ENCODE data around the gene HES6. TPM values are rescaled to one million over a fixed set of nuclear protein-coding genes. Genes with fewer than 3 reads are reported as not detected.

Gene HES6
- total RNA-seq, 1 experiment from 2014 or later = 8.4 TPM

DNA sequence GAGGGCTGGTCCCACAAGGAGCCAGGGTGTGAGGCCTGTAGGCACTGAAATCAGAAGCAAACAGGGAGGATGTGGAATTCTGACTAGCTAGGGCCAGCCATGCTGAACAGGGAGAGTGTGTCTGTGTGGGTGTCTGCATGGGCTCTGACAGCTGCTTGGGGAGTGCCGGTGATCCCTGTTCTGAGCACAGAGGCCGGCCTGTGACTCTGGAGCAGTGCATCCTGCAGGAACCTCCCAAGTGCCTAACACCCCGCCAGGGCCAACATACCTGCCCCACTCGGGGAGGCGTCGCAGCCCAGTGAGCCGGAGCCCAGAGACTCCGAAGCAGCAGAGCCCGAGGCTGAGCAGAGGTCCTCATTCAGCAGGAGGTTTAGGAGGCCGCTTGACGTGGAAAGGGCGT lies 11.5 kb upstream of the HES6 start:
- 0 out of 2 replicates have a peak, but pooled peaks cover 5% of the 10 kb centered on the region for H3K36me3 ChIP-seq (ENCODE audit: low read depth)
- CTCF ChIA-PET = interaction anchor here (0.6 kb wide), 1 partner anchor 236 kb away, joined by 16 read pairs; no protein-coding TSS in a partner anchor
- intact Hi-C loops (cut with micrococcal nuclease; ENCODE audit: unreplicated experiment) = loop anchor here (10.0 kb wide), 1 partner anchor 737 kb away; no protein-coding TSS in a partner anchor

DNA sequence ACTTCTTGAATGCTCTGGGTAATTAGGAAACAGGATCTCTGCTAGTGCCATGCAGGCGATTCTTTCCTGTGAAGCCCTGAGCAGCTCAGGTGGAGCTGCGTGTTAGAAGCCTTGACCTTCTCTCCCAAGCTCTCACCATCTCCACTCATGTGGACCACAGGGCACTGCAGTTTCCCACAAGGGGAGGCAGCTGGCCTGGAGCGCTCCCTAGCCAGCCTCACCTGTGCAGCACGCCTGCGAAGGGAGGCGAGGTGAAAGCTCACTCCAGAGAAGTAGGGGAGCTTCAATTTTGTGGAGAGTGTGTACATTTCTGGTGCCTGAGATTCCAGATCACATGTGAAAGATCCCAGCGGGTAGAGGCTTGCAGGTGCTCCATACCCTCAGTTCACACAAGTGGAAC lies 11.1 kb upstream of the HES6 start:
- Histone ChIP-seq H3K36me3 (ENCODE audit: low read depth) (0 out of 2 replicates have a peak, but pooled peaks cover 5% of the 10 kb centered on the region), H3K4me3 (no peak overlapping the region), H3K27ac (no peak overlapping the region), H2AFZ (no peak overlapping the region), H3K27me3 (ENCODE audit: insufficient read depth, low read depth) (no peaks in the 10 kb centered on the region), H3K4me2 (no peak overlapping the region), H3K9me2 (ENCODE audit: insufficient read depth) (no peaks in the 10 kb centered on the region), H3K79me2 (ENCODE audit: low read depth) (no peaks in the 10 kb centered on the region), H3F3A (ENCODE audit: insufficient read depth, low read depth) (no peaks in the 10 kb centered on the region), H3K9me3 (ENCODE audit: insufficient read depth, low read depth) (no peaks in the 10 kb centered on the region), H3K4me1 (replicated peaks; ENCODE audit: insufficient read depth) (peaks cover 8% of the 10 kb centered on the region), H4K20me1 (ENCODE audit: insufficient read depth) (no peaks in the 10 kb centered on the region)
- CTCF ChIA-PET = interaction anchor here (0.6 kb wide), 1 partner anchor 235 kb away, joined by 16 read pairs; no protein-coding TSS in a partner anchor
- BruUV-seq (replicated peaks) = no TSS peak
- POLR2A ChIA-PET (ENCODE audit: unreplicated experiment) = no interaction called here
- no peak for TF ChIP-seq EZH2 (IDR thresholded peaks at IDR 0.05; ENCODE audit: low read depth)
- intact Hi-C loops (cut with micrococcal nuclease; ENCODE audit: unreplicated experiment) = loop anchor here (10.0 kb wide), 1 partner anchor 736 kb away; no protein-coding TSS in a partner anchor
- DNase-seq = no peak

More for the DNA sequence above, 11.5 kb upstream of the HES6 start:
- Histone ChIP-seq H3K4me1 (replicated peaks; ENCODE audit: insufficient read depth) (peaks cover 8% of the 10 kb centered on the region), H3K9me2 (ENCODE audit: insufficient read depth) (no peaks in the 10 kb centered on the region), H4K20me1 (ENCODE audit: insufficient read depth) (no peaks in the 10 kb centered on the region), H3K79me2 (ENCODE audit: low read depth) (no peaks in the 10 kb centered on the region), H3K4me2 (no peak overlapping the region), H3F3A (ENCODE audit: insufficient read depth, low read depth) (no peaks in the 10 kb centered on the region), H3K9me3 (ENCODE audit: insufficient read depth, low read depth) (no peaks in the 10 kb centered on the region), H3K27ac (no peak overlapping the region), H2AFZ (no peak overlapping the region), H3K27me3 (ENCODE audit: insufficient read depth, low read depth) (no peaks in the 10 kb centered on the region), H3K4me3 (no peak overlapping the region)
- no peak for DNase-seq
- BruUV-seq (replicated peaks) = no TSS peak
- TF ChIP-seq, protein P1, sequence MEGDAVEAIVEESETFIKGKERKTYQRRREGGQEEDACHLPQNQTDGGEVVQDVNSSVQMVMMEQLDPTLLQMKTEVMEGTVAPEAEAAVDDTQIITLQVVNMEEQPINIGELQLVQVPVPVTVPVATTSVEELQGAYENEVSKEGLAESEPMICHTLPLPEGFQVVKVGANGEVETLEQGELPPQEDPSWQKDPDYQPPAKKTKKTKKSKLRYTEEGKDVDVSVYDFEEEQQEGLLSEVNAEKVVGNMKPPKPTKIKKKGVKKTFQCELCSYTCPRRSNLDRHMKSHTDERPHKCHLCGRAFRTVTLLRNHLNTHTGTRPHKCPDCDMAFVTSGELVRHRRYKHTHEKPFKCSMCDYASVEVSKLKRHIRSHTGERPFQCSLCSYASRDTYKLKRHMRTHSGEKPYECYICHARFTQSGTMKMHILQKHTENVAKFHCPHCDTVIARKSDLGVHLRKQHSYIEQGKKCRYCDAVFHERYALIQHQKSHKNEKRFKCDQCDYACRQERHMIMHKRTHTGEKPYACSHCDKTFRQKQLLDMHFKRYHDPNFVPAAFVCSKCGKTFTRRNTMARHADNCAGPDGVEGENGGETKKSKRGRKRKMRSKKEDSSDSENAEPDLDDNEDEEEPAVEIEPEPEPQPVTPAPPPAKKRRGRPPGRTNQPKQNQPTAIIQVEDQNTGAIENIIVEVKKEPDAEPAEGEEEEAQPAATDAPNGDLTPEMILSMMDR (conservative IDR thresholded peaks at IDR 0.05) = no peak
- TF ChIP-seq EZH2 (IDR thresholded peaks at IDR 0.05; ENCODE audit: low read depth) = no peak
- POLR2A ChIA-PET (ENCODE audit: unreplicated experiment) = no interaction called here

DNA sequence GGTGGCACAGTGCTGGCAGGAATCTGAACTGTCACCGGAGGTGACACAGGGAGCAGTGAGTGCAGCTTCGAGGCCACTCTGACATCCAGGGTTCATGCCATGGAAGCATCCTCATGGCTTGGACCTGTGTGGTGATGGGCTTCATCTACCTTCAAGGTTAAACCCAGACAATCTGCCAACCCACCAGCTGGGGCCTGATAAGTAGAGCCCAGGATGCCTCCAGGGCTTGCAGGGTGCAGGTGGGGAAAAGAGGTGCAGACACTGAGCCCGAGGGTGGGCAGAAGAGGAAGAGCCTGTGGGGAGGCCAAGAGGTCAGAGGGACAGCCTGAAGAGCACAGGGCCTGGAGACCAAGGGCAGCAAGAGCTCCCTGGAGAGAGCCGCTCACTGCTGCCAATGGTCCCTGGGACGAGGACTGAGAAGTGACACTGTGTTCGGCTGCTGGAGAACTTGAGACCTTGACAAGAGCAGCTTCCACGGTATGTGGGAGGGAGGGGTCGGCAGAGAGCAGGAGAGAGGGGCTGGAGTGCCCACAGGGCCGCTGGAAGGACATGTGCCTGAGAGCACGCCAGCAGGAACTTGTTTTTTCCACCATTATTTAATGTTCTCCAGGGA lies 8.1 kb upstream of the HES6 start:
- no peaks in the 10 kb centered on the region for H3K36me3 ChIP-seq (ENCODE audit: low read depth)
- no TSS peak for BruUV-seq (replicated peaks)

More for the DNA sequence above, 8.1 kb upstream of the HES6 start:
- no peak overlapping the region for H3K4me2 ChIP-seq
- POLR2A ChIA-PET (ENCODE audit: unreplicated experiment) = no interaction called here
- H3K27me3 ChIP-seq (ENCODE audit: insufficient read depth, low read depth) = no peaks in the 10 kb centered on the region
- no peak for DNase-seq
- no peaks in the 10 kb centered on the region for H3K9me2 ChIP-seq (ENCODE audit: insufficient read depth)
- CTCF ChIA-PET = no interaction called here
- no peaks in the 10 kb centered on the region for H3K9me3 ChIP-seq (ENCODE audit: insufficient read depth, low read depth)
- H4K20me1 ChIP-seq (ENCODE audit: insufficient read depth) = no peaks in the 10 kb centered on the region
- no peaks in the 10 kb centered on the region for H3K79me2 ChIP-seq (ENCODE audit: low read depth)
- no peak overlapping the region for H2AFZ ChIP-seq
- H3F3A ChIP-seq (ENCODE audit: insufficient read depth, low read depth) = 0 out of 2 replicates have a peak, but pooled peaks cover 7% of the 10 kb centered on the region
- intact Hi-C loops (cut with micrococcal nuclease; ENCODE audit: unreplicated experiment) = loop anchor here (10.0 kb wide), 1 partner anchor 103 kb away; no protein-coding TSS in a partner anchor
- no peak overlapping the region for H3K27ac ChIP-seq
- TF ChIP-seq EZH2 (IDR thresholded peaks at IDR 0.05; ENCODE audit: low read depth) = no peak
- TF ChIP-seq, protein P1 (conservative IDR thresholded peaks at IDR 0.05) = no peak
- H3K4me1 ChIP-seq (replicated peaks; ENCODE audit: insufficient read depth) = peaks cover 8% of the 10 kb centered on the region
- no peak overlapping the region for H3K4me3 ChIP-seq
